PC-3 (cell line): ENCODE data around the gene LRPAP1.

Source experiments
- EZH2 ChIP-seq: fragments of 300-600 bp; sonication (generic); IDR thresholded peaks from one replicate; pipeline ENCODE4 v1.6.1; 2017; ENCODE audit warnings: antibody characterized with exemption, mild to moderate bottlenecking, low read length; ENCODE audit not compliant: unreplicated experiment
- TF ChIP-seq, protein P1 (sequence below): fragments of 300-600 bp; sonication (generic); conservative IDR thresholded peaks from 2 replicates; pipeline ENCODE4 v1.5.1; 2017; ENCODE audit warnings: antibody characterized with exemption, low read depth, mild to moderate bottlenecking, low read length

DNA sequence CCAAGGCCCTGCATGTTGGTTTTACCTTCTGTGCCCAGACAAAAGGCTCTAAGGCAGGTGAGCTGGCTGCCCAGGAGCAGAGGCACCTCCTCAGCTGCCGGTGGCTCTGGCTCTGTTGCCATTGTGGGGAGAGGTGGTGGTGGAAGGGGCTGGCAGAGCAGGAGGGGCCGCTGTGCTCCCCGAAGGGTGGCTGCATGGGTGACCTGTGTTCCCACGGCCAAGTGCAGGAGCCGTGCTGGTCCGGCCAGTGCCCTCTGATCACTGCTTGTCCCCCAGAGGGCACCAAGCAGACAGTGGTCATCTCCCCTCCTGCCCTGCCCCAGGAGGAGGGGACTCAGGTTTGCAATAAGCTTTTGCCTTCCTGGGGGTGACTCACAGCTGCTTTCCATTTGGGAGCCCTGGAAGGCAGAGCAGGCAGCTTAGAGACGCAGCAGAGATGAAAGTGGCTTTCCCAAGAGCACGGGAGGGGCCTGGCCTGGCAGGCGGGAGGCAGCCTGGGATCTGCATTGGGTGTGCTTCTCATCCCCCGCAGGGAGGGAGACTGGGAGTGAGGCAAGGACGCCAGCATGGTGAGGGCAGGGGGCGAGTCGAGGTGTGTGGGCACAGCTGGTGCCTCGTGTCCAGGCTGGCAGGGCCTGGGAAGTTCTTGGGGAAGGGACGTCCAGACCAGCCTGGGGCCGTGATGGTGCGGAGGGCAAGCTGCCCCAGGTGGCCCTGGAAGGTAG is 40.4 kb downstream of the LRPAP1 start:
- TF ChIP-seq, protein P1, sequence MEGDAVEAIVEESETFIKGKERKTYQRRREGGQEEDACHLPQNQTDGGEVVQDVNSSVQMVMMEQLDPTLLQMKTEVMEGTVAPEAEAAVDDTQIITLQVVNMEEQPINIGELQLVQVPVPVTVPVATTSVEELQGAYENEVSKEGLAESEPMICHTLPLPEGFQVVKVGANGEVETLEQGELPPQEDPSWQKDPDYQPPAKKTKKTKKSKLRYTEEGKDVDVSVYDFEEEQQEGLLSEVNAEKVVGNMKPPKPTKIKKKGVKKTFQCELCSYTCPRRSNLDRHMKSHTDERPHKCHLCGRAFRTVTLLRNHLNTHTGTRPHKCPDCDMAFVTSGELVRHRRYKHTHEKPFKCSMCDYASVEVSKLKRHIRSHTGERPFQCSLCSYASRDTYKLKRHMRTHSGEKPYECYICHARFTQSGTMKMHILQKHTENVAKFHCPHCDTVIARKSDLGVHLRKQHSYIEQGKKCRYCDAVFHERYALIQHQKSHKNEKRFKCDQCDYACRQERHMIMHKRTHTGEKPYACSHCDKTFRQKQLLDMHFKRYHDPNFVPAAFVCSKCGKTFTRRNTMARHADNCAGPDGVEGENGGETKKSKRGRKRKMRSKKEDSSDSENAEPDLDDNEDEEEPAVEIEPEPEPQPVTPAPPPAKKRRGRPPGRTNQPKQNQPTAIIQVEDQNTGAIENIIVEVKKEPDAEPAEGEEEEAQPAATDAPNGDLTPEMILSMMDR: no peak
- TF ChIP-seq EZH2: no peak
